Cardiac fibroblast (primary cell): Measurements from ENCODE around the gene GLI3.

Experiments used
- DNase-seq, 2 donors: peaks; one replicate each; pipeline versions ENCODE4 v3.0.0 to v3.0.0-alpha.2; 2010; ENCODE audit warnings: low read depth in 2 of 2
- H3K4me3 ChIP-seq, 2 donors: replicated peaks in 1 of 2; 1 replicate in 1 of 2; 2 replicates in 1 of 2; pipeline ENCODE4 v1.5.1; 2011; ENCODE audit warnings: low read depth in 2 of 2, low read length in 2 of 2, mild to moderate bottlenecking in 2 of 2, moderate library complexity in 1 of 2
- TF ChIP-seq, protein P1 (sequence below): IDR thresholded peaks from one replicate; pipeline ENCODE4 v1.5.1; 2011; ENCODE audit warnings: low read depth, mild to moderate bottlenecking, low read length, inconsistent platforms

Gene GLI3

DNA sequence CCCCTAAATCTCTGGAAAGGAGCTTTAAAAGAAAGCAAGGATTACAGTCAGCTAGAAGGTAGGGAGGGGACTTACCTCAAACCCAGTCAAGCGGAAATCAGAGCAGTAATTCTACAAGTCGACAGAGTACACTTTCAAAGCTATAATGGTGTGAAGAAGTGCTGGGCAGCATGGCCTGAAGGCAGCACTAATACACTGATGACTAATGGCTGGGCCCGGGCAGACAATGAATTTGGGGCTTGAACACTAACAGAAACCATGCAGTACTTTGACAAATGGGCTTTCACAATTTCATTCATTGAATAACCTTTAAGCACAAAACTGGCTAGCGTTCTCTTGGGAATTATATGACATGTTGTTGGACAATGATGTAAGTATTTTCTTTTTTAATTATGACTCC, 4.7 kb downstream of the GLI3 start:
- peak; percentile 61 to 63 for DNase-seq
- TF ChIP-seq, protein P1, sequence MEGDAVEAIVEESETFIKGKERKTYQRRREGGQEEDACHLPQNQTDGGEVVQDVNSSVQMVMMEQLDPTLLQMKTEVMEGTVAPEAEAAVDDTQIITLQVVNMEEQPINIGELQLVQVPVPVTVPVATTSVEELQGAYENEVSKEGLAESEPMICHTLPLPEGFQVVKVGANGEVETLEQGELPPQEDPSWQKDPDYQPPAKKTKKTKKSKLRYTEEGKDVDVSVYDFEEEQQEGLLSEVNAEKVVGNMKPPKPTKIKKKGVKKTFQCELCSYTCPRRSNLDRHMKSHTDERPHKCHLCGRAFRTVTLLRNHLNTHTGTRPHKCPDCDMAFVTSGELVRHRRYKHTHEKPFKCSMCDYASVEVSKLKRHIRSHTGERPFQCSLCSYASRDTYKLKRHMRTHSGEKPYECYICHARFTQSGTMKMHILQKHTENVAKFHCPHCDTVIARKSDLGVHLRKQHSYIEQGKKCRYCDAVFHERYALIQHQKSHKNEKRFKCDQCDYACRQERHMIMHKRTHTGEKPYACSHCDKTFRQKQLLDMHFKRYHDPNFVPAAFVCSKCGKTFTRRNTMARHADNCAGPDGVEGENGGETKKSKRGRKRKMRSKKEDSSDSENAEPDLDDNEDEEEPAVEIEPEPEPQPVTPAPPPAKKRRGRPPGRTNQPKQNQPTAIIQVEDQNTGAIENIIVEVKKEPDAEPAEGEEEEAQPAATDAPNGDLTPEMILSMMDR, result no peak
- H3K4me3 ChIP-seq, result no peak overlapping the region

DNA sequence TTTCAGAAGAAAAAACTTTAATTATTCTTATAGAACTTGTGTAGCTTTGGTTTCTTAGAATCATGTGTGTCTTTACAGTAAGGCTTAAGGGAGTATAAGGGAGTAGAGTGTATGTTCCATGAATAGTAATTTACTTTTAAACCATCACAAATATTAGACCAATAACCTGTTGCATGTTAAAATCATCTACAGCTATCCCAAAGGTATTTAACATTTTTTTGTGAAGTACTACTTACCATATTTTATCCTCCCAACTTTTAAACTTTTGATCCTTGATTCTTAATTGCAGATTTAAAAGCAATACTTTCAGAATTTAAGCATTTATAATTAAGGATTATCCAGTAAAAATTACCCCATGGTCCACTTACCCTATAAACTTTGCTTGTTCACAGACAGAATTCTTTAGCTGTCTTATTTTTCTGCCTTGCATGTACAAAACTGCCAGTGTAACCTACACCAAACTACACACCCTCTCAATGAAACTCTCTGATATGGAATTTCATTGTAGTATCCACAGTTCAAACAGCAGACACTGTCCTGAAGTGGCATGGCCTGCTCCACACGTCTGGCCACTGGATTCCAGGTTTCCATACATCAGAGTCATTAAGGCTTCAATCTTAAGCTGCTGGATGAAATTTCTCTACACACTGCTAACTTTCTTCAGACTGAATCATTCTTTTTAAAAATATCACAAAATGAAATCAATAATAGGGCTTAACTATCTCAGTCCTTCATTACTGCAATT, 5.8 kb downstream of the GLI3 start:
- H3K4me3 ChIP-seq, result no peak overlapping the region
- TF ChIP-seq, protein P1, result no peak
- no peak for DNase-seq

DNA sequence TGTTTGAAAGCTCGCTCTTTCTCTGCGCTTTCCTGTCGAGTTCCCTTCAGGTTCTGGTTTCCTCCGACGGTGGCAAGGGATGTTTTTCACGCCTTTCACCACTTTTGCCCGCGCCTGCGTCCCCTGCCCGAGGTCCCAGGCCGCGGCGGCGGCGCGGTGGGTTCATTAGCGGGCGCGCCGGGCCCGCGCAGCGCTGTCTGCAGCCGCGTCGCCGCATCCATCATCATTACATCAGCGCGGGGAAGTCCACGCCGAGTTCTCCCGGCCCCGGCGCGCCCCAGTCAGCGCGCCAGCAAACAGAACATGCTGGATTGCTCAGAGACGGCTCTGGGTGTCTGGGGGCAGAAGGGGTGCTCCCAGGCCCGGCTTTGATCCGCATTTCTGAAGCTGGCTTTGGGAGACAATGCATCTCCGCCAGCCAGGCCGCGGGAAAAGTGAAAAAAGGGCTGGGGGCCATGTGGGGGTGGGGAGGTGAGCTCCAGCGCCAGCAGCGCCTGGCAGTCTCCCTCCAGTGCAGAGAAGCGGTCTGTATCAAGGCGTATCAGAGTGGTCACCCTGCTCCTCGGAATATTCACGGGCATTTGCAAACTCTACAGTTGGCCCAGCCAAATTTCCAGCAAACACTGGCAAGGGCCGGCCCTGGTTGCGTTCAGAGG, 8.9 kb downstream of the GLI3 start:
- DNase-seq, result peak; percentile 31 to 41
- TF ChIP-seq, protein P1, result no peak
- peak overlapping the region; percentile 8 to 25 for H3K4me3 ChIP-seq

DNA sequence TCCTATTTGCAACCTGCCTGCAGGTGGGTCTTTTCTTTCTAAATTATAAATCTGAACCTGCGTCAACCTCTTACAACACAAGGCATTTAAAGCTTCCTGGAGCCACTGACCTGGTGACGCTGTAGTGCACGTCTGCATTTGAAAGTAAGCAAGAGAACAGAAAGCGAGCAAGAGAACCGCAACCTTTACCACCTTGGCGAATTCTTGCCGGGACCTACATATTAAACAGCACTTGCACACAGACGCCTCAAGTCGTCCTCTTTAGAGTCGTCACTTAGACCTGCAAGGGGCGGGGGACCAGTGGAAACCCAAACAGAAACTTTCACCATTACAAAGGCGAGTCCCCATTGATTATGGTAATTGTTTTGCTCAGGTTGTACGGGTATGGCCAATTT, 9.5 kb downstream of the GLI3 start:
- peak overlapping the region in 1 of 2 donors; percentile 25 for H3K4me3 ChIP-seq
- TF ChIP-seq, protein P1, result no peak
- no peak for DNase-seq

DNA sequence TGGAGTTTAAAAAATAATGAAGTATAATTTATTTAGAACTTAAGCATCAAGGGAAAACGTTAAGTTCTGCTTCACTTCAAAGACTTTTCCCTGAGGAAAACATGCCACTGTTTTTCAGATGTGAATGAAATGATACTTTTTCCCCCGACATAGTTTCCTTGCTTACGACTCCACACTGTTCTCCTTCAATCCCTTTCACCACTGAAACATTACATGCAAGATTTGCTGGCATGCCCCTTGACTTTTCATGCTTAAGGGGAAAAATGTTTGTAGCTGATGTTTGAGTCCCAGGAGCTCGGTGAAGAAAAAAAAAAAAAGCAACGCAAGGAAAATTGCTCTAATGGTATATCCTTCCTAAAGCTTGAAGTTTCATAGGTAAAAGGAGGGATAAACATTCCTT, 10.0 kb downstream of the GLI3 start:
- TF ChIP-seq, protein P1, result no peak
- no peak overlapping the region for H3K4me3 ChIP-seq
- no peak for DNase-seq

DNA sequence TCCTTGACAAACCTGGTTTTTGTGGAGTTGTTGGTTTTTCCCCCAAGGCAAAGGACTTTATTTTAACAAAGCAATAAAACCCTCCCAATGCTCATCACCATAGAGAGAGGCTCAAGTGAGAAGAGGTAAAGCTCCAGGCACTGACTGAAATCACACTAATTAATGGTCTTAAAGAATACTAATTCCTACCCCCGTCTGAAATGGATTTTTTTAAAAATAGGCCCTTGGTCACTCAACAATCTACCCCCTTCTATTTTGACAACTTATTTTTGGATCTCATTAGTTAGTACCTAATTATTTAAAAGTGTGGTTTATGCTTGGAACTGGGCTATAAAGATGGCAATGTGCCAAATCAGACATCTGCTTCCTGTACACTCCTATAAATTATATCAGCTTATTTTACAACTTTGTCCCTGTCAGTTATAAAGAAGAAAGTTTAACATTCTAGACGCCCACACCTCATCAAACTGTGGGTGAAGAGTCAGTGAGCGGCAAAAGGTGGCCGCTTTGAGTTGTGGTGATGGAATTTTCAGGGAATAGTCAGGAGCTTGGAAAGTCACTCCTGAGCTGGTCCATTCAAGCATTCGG, 10.6 kb downstream of the GLI3 start:
- no peak overlapping the region for H3K4me3 ChIP-seq
- DNase-seq, result peak in 1 of 2 donors; percentile 21
- TF ChIP-seq, protein P1, result no peak
